Measurements from ENCODE around the gene CCDC150. TPM values are rescaled to one million over a fixed set of nuclear protein-coding genes. Genes with fewer than 3 reads are reported as not detected.

Gene CCDC150
- 1 to 10 TPM; 1.3 to 6.8 (median 2.5) TPM for total RNA-seq
- polyA plus RNA-seq = 1 to 10 TPM in 2 of 3 donors, under 1 TPM in 1; 0.54 to 1.5 (median 1.3) TPM
- long read RNA-seq, donor 1 = 0 reads
- long read RNA-seq, donor 2 = 0 reads

DNA sequence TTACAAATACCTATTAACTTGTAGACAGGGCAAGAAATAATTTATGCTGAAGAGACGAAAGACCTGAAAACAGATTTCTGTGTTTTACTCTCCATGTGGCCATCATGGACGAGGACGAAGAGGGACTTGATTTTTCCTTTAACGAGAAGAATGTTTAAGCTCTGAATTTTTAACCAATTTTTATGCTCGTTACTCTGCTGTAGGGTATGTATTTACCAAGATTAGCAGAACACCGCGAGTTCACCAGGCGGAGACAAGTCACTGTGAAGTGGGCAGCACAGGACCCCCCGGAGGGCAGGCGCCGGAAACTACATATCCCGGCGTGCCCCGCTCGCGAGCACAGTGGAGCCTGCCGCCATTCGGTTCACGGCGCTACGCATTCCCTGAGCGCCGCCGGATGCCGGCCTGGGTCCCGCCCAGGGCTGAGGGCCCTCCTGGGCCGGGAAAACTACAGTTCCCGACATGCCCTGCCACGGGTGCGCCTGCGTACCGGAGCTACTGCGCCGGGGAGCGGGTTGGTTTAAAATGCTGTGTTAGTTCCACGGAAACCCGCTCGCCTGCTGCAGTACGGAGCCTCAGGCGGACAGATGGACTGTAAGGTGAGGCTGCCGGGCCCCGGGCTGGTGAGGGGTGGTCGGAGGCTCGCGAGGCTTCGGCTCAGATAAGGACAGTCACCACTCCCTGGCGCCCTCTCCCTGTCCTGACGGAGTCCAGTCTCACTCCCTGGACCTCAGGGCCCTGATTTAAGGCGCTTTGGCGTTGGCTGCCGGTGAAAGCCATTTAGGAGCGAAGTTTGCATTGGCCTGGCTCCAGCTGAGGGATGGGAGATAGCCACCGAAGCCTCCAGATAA, at the start of gene CCDC150:
Gene CCDC150 (plus strand): TSS at position 536 of the 851 bp plus-strand sequence. CDS start 52 bp downstream, at position 588.
- no peaks in the 10 kb centered on the region for H3K36me3 ChIP-seq
- peaks cover 0 to 19% (median 12%) of the 10 kb centered on the region in 6 donors for H3K4me1 ChIP-seq
- TF ChIP-seq POLR2A (IDR thresholded peaks at IDR 0.05) = no peak
- TF ChIP-seq, protein P1, sequence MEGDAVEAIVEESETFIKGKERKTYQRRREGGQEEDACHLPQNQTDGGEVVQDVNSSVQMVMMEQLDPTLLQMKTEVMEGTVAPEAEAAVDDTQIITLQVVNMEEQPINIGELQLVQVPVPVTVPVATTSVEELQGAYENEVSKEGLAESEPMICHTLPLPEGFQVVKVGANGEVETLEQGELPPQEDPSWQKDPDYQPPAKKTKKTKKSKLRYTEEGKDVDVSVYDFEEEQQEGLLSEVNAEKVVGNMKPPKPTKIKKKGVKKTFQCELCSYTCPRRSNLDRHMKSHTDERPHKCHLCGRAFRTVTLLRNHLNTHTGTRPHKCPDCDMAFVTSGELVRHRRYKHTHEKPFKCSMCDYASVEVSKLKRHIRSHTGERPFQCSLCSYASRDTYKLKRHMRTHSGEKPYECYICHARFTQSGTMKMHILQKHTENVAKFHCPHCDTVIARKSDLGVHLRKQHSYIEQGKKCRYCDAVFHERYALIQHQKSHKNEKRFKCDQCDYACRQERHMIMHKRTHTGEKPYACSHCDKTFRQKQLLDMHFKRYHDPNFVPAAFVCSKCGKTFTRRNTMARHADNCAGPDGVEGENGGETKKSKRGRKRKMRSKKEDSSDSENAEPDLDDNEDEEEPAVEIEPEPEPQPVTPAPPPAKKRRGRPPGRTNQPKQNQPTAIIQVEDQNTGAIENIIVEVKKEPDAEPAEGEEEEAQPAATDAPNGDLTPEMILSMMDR (IDR thresholded peaks at IDR 0.05 in 8 of 11, conservative IDR thresholded peaks at IDR 0.05 in 3 of 11) = peak in 4 of 11 experiments; percentile 4 to 46 (median 24)
- peak; percentile 34 to 84 (median 71) for TF ChIP-seq POLR2AphosphoS5 (IDR thresholded peaks at IDR 0.05)
- H3K27me3 ChIP-seq (replicated peaks in 1 of 7) = no peaks in the 10 kb centered on the region
- WGBS, 5 donors = 4 to 33% (median 6%) methylated on average over 9 to 53 of the region's 53 CpGs
- DNase-seq = peak; percentile 98
- intact Hi-C loops (cut with DNase I; ENCODE audit: low total_unique reads) = no loop called here
- H3K9me3 ChIP-seq = peaks cover 0 to 3% (median 0%) of the 10 kb centered on the region in 8 donors
- peak within 1 kb of the TSS in 3 of 8 donors; percentile 43 to 53 (median 50) for H3K27ac ChIP-seq
- H3K4me3 ChIP-seq = peak within 1 kb of the TSS; percentile 40 to 81 (median 58)

DNA sequence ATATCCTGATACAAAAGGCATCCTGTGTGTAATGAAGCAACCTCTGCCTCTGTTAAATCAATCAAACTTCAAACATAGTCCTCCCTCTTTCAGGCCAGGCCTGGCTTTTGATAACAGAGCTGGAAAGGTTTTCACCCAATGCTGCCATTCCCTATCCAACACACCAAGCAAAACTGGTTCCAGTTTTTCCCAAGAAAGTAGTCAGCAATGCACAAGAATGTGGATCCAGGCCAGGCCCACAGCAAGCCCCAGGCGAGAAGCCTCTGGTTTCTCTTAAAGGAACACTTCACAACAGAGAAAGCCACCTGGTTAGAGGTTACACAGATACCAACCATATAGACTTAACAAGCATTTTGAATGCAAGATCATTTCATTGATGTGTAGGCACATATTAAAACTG, 49.2 kb upstream of the CCDC150 start:
- Histone ChIP-seq H3K4me1 (peaks cover 0 to 20% (median 13%) of the 10 kb centered on the region in 6 donors), H3K27me3 (replicated peaks in 1 of 7) (peaks cover 0 to 68% (median 42%) of the 10 kb centered on the region in 7 donors), H3K9me3 (no peaks in the 10 kb centered on the region), H3K27ac (no peak overlapping the region), H3K4me3 (no peak overlapping the region), H3K36me3 (no peaks in the 10 kb centered on the region)
- no peak for DNase-seq
- 62 to 93% (median 86%) methylated on average over 1 of the region's 1 CpG for WGBS, 5 donors
- intact Hi-C loops (cut with DNase I; ENCODE audit: low total_unique reads) = no loop called here
- TF ChIP-seq POLR2AphosphoS5 (IDR thresholded peaks at IDR 0.05) = no peak

DNA sequence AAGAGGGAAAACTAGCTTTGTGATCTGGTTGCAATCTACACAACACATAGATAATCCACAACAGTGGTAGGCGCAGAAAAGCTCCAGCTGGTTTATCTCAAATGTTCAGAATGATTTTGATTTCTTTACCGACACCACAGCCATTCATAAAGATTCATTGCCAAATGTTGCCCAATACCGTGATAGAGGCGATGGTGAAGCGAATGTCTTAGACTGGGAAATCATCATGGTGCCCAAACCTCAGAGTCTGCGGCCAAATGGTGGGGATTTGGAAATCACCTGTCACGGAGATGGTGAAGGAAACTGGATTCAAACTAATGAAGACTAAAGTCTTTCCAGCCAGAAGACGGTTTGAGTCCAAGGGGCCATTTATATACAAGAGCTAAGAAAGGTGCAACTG, 48.5 kb upstream of the CCDC150 start:
- H3K27ac ChIP-seq = no peak overlapping the region
- peaks cover 0 to 20% (median 13%) of the 10 kb centered on the region in 6 donors for H3K4me1 ChIP-seq
- no peak overlapping the region for H3K4me3 ChIP-seq
- WGBS, 5 donors = 93 to 97% (median 94%) methylated on average over 8 of the region's 8 CpGs
- no peak for DNase-seq
- TF ChIP-seq POLR2AphosphoS5 (IDR thresholded peaks at IDR 0.05) (no peak), POLR2A (IDR thresholded peaks at IDR 0.05) (no peak)
- TF ChIP-seq, protein P1 (IDR thresholded peaks at IDR 0.05 in 8 of 11, conservative IDR thresholded peaks at IDR 0.05 in 3 of 11) = no peak
- H3K9me3 ChIP-seq = no peaks in the 10 kb centered on the region
- intact Hi-C loops (cut with DNase I; ENCODE audit: low total_unique reads) = no loop called here
- peaks cover 0 to 70% (median 42%) of the 10 kb centered on the region in 7 donors for H3K27me3 ChIP-seq (replicated peaks in 1 of 7)
- no peaks in the 10 kb centered on the region for H3K36me3 ChIP-seq

DNA sequence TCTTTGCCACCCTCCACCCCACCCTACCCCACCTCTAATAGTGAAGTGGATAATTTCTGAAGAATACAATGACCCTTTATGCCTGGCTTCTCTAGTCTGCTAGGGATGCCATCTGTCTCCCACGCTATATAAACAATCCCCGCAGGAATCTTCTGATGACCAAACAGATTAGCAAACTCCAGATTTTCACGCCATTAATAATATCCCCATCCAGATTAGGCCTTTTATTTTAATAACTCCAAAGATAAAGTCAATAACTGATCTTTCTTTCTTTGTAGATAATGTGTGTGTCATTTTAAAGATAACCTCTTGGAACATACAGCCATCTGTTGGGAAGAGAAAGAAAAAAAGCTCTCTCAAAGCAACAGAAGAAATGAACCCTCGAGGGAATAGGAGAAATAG, 47.9 kb upstream of the CCDC150 start:
- TF ChIP-seq POLR2A (IDR thresholded peaks at IDR 0.05) = no peak
- no peak for TF ChIP-seq POLR2AphosphoS5 (IDR thresholded peaks at IDR 0.05)
- TF ChIP-seq, protein P1 (IDR thresholded peaks at IDR 0.05 in 8 of 11, conservative IDR thresholded peaks at IDR 0.05 in 3 of 11) = no peak
- Histone ChIP-seq H3K4me3 (no peak overlapping the region), H3K27ac (no peak overlapping the region), H3K4me1 (peaks cover 0 to 20% (median 13%) of the 10 kb centered on the region in 6 donors), H3K27me3 (replicated peaks in 1 of 7) (peaks cover 0 to 70% (median 42%) of the 10 kb centered on the region in 7 donors), H3K9me3 (no peaks in the 10 kb centered on the region), H3K36me3 (no peaks in the 10 kb centered on the region)
- no peak for DNase-seq
- intact Hi-C loops (cut with DNase I; ENCODE audit: low total_unique reads) = no loop called here
- 80 to 89% (median 87%) methylated on average over 4 of the region's 4 CpGs for WGBS, 5 donors
